Erythroblast (primary cell): ENCODE data around the gene SMIM23.

Source experiments
- GATA1 ChIP-seq: IDR thresholded peaks from 2 replicates; pipeline ENCODE4 v1.6.1; 2011; ENCODE audit warnings: low read depth, mild to moderate bottlenecking, control low read depth, low read length, moderate library complexity
- POLR2A ChIP-seq: IDR thresholded peaks from 2 replicates; pipeline ENCODE4 v1.6.1; 2011; ENCODE audit warnings: mild to moderate bottlenecking, low read length

GRCh38 chr5:171805746-171806145 lies 20.1 kb downstream of the SMIM23 start:
- TF ChIP-seq POLR2A (no peak), GATA1 (no peak)
